ENCODE data around the gene KRTAP5-5.

Gene KRTAP5-5

DNA sequence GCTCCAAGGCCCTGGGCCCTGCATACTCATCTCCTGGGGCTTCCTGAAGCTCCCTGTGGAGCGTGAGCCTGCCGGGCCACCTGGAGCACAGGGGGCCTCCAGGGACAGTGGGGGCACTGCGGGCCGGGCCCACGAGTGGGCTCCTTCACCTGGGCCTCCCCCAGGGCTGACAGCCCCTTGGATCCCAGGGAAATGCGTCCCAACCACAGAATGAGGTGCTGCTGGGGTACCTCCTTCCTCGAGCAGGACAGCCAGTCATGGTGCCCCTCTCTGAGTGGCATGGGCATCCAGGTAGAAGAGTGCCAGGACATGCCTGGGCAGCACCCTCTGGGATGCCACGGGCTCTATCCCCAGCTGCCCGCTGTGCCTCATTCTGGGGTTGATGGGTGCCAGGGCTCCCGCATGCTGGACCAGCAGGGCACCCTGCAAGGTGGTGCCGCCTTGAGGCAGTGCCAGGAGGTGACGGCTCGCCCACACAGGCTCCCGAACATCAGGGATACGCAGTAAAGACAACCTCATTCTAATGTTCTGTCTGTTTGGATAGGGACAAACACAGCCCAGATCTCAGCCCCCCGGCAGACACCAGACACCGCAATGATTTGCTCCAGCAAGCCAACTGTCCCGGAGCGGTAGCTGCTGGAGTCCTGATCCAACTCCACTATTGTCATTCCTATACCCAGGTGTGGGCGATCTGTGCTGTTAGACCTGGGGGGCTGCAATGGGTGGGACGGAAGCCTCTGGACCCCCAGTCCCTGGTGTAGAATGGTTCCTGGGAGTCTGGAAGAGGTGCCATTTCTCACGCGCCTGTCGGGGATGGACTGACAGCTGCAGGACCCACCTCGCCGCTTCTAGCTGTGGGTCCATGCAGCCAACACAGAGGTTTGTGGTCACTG is 25.8 kb downstream of the KRTAP5-5 start:
- TF ChIP-seq, protein P1, sequence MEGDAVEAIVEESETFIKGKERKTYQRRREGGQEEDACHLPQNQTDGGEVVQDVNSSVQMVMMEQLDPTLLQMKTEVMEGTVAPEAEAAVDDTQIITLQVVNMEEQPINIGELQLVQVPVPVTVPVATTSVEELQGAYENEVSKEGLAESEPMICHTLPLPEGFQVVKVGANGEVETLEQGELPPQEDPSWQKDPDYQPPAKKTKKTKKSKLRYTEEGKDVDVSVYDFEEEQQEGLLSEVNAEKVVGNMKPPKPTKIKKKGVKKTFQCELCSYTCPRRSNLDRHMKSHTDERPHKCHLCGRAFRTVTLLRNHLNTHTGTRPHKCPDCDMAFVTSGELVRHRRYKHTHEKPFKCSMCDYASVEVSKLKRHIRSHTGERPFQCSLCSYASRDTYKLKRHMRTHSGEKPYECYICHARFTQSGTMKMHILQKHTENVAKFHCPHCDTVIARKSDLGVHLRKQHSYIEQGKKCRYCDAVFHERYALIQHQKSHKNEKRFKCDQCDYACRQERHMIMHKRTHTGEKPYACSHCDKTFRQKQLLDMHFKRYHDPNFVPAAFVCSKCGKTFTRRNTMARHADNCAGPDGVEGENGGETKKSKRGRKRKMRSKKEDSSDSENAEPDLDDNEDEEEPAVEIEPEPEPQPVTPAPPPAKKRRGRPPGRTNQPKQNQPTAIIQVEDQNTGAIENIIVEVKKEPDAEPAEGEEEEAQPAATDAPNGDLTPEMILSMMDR (conservative IDR thresholded peaks at IDR 0.05; ENCODE audit: low read length): no peak
- TF ChIP-seq EZH2phosphoT487 (IDR thresholded peaks at IDR 0.05; ENCODE audit: borderline replicate concordance): no peak
- H4K20me1 ChIP-seq (ENCODE audit: insufficient read depth, low read length, poor library complexity, severe bottlenecking): no peaks in the 10 kb centered on the region
- no peak overlapping the region for H3K9ac ChIP-seq (ENCODE audit: low read depth, low read length, poor library complexity, severe bottlenecking)
- no peaks in the 10 kb centered on the region for H3F3A ChIP-seq (ENCODE audit: low read depth)
- no peaks in the 10 kb centered on the region for H3K9me2 ChIP-seq (replicated peaks; ENCODE audit: low read depth, low read length)
- no peak overlapping the region for H3K4me3 ChIP-seq (ENCODE audit: low read length, poor library complexity, severe bottlenecking)
- no peaks in the 10 kb centered on the region for H3K9me3 ChIP-seq (ENCODE audit: insufficient read depth, low read depth, low read length)
- no peaks in the 10 kb centered on the region for H3K4me1 ChIP-seq (ENCODE audit: insufficient read depth, low read length, poor library complexity, severe bottlenecking)
- H2AFZ ChIP-seq (ENCODE audit: low read length): no peak overlapping the region
- H3K36me3 ChIP-seq (ENCODE audit: insufficient read depth, low read length): no peaks in the 10 kb centered on the region
- no peaks in the 10 kb centered on the region for H3K79me2 ChIP-seq (ENCODE audit: insufficient read depth, low read length)
- H3K27me3 ChIP-seq (ENCODE audit: insufficient read depth, low read length, poor library complexity, severe bottlenecking): peaks cover 7% of the 10 kb centered on the region
- H3K4me2 ChIP-seq (ENCODE audit: low read depth, low read length, poor library complexity, severe bottlenecking): no peak overlapping the region

DNA sequence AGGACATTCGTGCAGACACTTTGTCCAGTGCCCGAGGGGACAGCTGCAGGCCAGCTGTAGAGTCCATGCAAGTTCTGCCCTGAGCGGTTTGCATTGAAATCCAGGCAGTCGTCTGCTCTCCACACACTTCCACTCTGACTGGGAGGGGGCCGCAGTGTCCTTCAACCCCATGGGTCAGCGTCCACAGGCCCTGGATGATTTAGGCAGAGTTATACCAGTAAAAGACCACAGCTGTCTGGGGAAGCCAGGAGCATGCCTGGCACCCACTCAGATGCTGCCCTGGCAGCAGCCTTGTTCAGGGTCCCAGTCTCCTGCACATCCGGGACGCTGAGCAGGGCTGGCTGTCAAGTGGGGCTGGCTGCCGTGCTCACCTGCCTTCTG is 26.5 kb downstream of the KRTAP5-5 start:
- no peak overlapping the region for H2AFZ ChIP-seq (ENCODE audit: low read length)
- no peaks in the 10 kb centered on the region for H3K9me2 ChIP-seq (replicated peaks; ENCODE audit: low read depth, low read length)
- H3K36me3 ChIP-seq (ENCODE audit: insufficient read depth, low read length): no peaks in the 10 kb centered on the region
- no peaks in the 10 kb centered on the region for H3K79me2 ChIP-seq (ENCODE audit: insufficient read depth, low read length)
- no peak overlapping the region for H3K4me3 ChIP-seq (ENCODE audit: low read length, poor library complexity, severe bottlenecking)
- no peak for TF ChIP-seq EZH2phosphoT487 (IDR thresholded peaks at IDR 0.05; ENCODE audit: borderline replicate concordance)
- TF ChIP-seq, protein P1 (conservative IDR thresholded peaks at IDR 0.05; ENCODE audit: low read length): no peak
- H3F3A ChIP-seq (ENCODE audit: low read depth): no peaks in the 10 kb centered on the region
- H3K4me2 ChIP-seq (ENCODE audit: low read depth, low read length, poor library complexity, severe bottlenecking): no peak overlapping the region
- no peaks in the 10 kb centered on the region for H3K4me1 ChIP-seq (ENCODE audit: insufficient read depth, low read length, poor library complexity, severe bottlenecking)
- peaks cover 7% of the 10 kb centered on the region for H3K27me3 ChIP-seq (ENCODE audit: insufficient read depth, low read length, poor library complexity, severe bottlenecking)
- H3K9me3 ChIP-seq (ENCODE audit: insufficient read depth, low read depth, low read length): no peaks in the 10 kb centered on the region
- H3K9ac ChIP-seq (ENCODE audit: low read depth, low read length, poor library complexity, severe bottlenecking): no peak overlapping the region
- H4K20me1 ChIP-seq (ENCODE audit: insufficient read depth, low read length, poor library complexity, severe bottlenecking): no peaks in the 10 kb centered on the region

DNA sequence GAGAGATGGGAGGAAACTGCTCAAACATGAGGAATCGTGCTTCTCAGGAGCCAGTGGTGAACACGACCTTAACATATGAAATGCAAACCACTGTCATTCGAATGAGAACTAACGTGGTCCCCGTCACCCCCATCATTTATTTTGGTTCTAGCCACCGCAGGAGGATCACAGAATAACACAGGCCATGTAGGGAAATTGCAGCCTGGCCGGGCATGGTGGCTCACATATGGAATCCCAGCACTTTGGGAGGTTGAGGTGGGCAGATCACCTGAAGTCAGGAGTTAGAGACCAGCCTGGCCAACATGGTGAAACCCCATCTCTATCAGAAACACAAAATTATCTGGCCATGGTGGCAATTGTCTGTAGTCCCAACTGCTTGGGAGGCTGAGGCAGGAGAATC is 27.1 kb downstream of the KRTAP5-5 start:
- Histone ChIP-seq H3K36me3 (ENCODE audit: insufficient read depth, low read length) (no peaks in the 10 kb centered on the region), H3K4me3 (ENCODE audit: low read length, poor library complexity, severe bottlenecking) (no peak overlapping the region), H3K9ac (ENCODE audit: low read depth, low read length, poor library complexity, severe bottlenecking) (no peak overlapping the region), H3K4me1 (ENCODE audit: insufficient read depth, low read length, poor library complexity, severe bottlenecking) (no peaks in the 10 kb centered on the region), H4K20me1 (ENCODE audit: insufficient read depth, low read length, poor library complexity, severe bottlenecking) (no peaks in the 10 kb centered on the region), H3K79me2 (ENCODE audit: insufficient read depth, low read length) (no peaks in the 10 kb centered on the region), H3K9me2 (replicated peaks; ENCODE audit: low read depth, low read length) (no peaks in the 10 kb centered on the region), H3F3A (ENCODE audit: low read depth) (no peaks in the 10 kb centered on the region), H2AFZ (ENCODE audit: low read length) (no peak overlapping the region), H3K9me3 (ENCODE audit: insufficient read depth, low read depth, low read length) (no peaks in the 10 kb centered on the region), H3K27me3 (ENCODE audit: insufficient read depth, low read length, poor library complexity, severe bottlenecking) (peaks cover 7% of the 10 kb centered on the region), H3K4me2 (ENCODE audit: low read depth, low read length, poor library complexity, severe bottlenecking) (no peak overlapping the region)
- no peak for TF ChIP-seq EZH2phosphoT487 (IDR thresholded peaks at IDR 0.05; ENCODE audit: borderline replicate concordance)
- TF ChIP-seq, protein P1 (conservative IDR thresholded peaks at IDR 0.05; ENCODE audit: low read length): no peak

Measured in Loucy (cell line).